Glutamatergic neuron (in vitro differentiated cells): ENCODE results near the gene RNF41. TPM values are rescaled to one million over a fixed set of nuclear protein-coding genes. Genes with fewer than 3 reads are reported as not detected.

Source experiments
- DNase-seq: peaks from one replicate; pipeline ENCODE4 v3.0.0; 2022
- H3K27ac Mint-ChIP-seq: one replicate; pipeline ENCODE4 v1.8.0; 2020; ENCODE audit warnings: mild to moderate bottlenecking, mixed read lengths, inconsistent platforms; ENCODE audit not compliant: unreplicated experiment
- H3K27me3 Mint-ChIP-seq: one replicate; pipeline ENCODE4 v1.8.0; 2020; ENCODE audit warnings: mild to moderate bottlenecking, moderate library complexity, mixed read lengths, inconsistent platforms; ENCODE audit not compliant: unreplicated experiment
- H3K36me3 Mint-ChIP-seq: one replicate; pipeline ENCODE4 v1.8.0; 2020; ENCODE audit warnings: mild to moderate bottlenecking, mixed read lengths, inconsistent platforms; ENCODE audit not compliant: unreplicated experiment
- H3K4me1 Mint-ChIP-seq: one replicate; pipeline ENCODE4 v1.8.0; 2020; ENCODE audit warnings: mild to moderate bottlenecking, low read depth, mixed read lengths, inconsistent platforms; ENCODE audit not compliant: unreplicated experiment
- H3K4me3 Mint-ChIP-seq: one replicate; pipeline ENCODE4 v1.8.0; 2020; ENCODE audit warnings: mild to moderate bottlenecking, mixed read lengths, inconsistent platforms; ENCODE audit not compliant: unreplicated experiment
- H3K9me3 Mint-ChIP-seq: one replicate; pipeline ENCODE4 v1.8.0; 2020; ENCODE audit warnings: mild to moderate bottlenecking, moderate library complexity, mixed read lengths, inconsistent platforms; ENCODE audit not compliant: unreplicated experiment
- CTCF ChIP-seq: fragments of 200-600 bp; sonication (generic); IDR thresholded peaks from one replicate; pipeline ENCODE4 v1.5.0; 2021; ENCODE audit not compliant: partially characterized antibody, unreplicated experiment
- total RNA-seq: library from RNA; stranded (reverse); fragmentation: NEBNext Ultra II Directional; extraction: Animal tissue kit (Norgen Biotek cat#: 25700); gene quantifications from one replicate; pipeline ENCODE4 v1.2.1, GENCODE V29; 2021; ENCODE audit not compliant: unreplicated experiment

RNF41 gene
- total RNA-seq, 1 donor from 2014 or later, result 72.6 TPM

GRCh38 chr12:56220611-56221231 is 1.0 kb downstream of the RNF41 start:
- TF ChIP-seq CTCF, result no peak
- peaks cover 5% of the 10 kb centered on the region for H3K27me3 Mint-ChIP-seq
- DNase-seq, result no peak
- peaks cover 4% of the 10 kb centered on the region for H3K36me3 Mint-ChIP-seq
- H3K9me3 Mint-ChIP-seq, result peaks cover 6% of the 10 kb centered on the region
- peaks cover 13% of the 10 kb centered on the region for H3K4me1 Mint-ChIP-seq
- H3K27ac Mint-ChIP-seq, result peak overlapping the region; percentile 92
- H3K4me3 Mint-ChIP-seq, result peak overlapping the region; percentile 100

- Mint-ChIP-seq H3K9me3 (peaks cover 6% of the 10 kb centered on the region), H3K4me3 (peak overlapping the region; percentile 78), H3K27me3 (peaks cover 5% of the 10 kb centered on the region), H3K27ac (no peak overlapping the region), H3K4me1 (peaks cover 10% of the 10 kb centered on the region), H3K36me3 (peaks cover 9% of the 10 kb centered on the region)
- TF ChIP-seq CTCF, result no peak
- DNase-seq, result no peak
Observed at GRCh38 chr12:56219840-56220239, 1.9 kb downstream of the RNF41 start.

- no peak for DNase-seq
- no peak for TF ChIP-seq CTCF
- peak overlapping the region; percentile 74 for H3K27ac Mint-ChIP-seq
- H3K4me3 Mint-ChIP-seq, result no peak overlapping the region
- H3K4me1 Mint-ChIP-seq, result peaks cover 2% of the 10 kb centered on the region
- peaks cover 2% of the 10 kb centered on the region for H3K27me3 Mint-ChIP-seq
- peaks cover 1% of the 10 kb centered on the region for H3K9me3 Mint-ChIP-seq
- H3K36me3 Mint-ChIP-seq, result peaks cover 12% of the 10 kb centered on the region
Observed at GRCh38 chr12:56216461-56216860, 5.3 kb downstream of the RNF41 start.

- DNase-seq, result no peak
- TF ChIP-seq CTCF, result no peak
- Mint-ChIP-seq H3K4me1 (no peaks in the 10 kb centered on the region), H3K9me3 (peaks cover 2% of the 10 kb centered on the region), H3K27ac (no peak overlapping the region), H3K4me3 (no peak overlapping the region), H3K27me3 (no peaks in the 10 kb centered on the region), H3K36me3 (peaks cover 17% of the 10 kb centered on the region)
Observed at GRCh38 chr12:56213878-56214277, 7.8 kb downstream of the RNF41 start.

GRCh38 chr12:56212361-56212760 is 9.4 kb downstream of the RNF41 start:
- Mint-ChIP-seq H3K27me3 (no peaks in the 10 kb centered on the region), H3K4me1 (no peaks in the 10 kb centered on the region), H3K9me3 (peaks cover 2% of the 10 kb centered on the region), H3K27ac (no peak overlapping the region), H3K4me3 (no peak overlapping the region), H3K36me3 (peaks cover 19% of the 10 kb centered on the region)
- no peak for TF ChIP-seq CTCF
- DNase-seq, result no peak
